ENCODE results near the gene MTCL1.

DNA sequence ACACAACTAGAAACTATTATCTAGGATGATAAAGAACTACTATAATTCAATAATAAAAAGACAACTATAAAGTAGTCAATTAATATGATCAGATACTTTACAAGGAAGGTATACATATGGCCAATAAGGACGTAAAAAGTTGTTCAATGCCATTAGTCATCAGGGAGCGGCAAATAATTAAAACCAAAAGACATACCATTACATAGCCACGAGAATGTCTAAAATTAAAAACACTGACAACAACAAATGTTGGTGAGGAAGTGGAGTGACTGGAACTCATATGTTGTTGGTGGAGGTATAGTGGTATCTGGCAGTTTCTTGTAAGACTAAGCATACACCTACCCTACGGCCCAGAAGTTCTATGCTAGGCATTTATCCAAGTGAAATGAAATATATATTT lies 152.4 kb downstream of the MTCL1 start:
- TF ChIP-seq, protein P1, sequence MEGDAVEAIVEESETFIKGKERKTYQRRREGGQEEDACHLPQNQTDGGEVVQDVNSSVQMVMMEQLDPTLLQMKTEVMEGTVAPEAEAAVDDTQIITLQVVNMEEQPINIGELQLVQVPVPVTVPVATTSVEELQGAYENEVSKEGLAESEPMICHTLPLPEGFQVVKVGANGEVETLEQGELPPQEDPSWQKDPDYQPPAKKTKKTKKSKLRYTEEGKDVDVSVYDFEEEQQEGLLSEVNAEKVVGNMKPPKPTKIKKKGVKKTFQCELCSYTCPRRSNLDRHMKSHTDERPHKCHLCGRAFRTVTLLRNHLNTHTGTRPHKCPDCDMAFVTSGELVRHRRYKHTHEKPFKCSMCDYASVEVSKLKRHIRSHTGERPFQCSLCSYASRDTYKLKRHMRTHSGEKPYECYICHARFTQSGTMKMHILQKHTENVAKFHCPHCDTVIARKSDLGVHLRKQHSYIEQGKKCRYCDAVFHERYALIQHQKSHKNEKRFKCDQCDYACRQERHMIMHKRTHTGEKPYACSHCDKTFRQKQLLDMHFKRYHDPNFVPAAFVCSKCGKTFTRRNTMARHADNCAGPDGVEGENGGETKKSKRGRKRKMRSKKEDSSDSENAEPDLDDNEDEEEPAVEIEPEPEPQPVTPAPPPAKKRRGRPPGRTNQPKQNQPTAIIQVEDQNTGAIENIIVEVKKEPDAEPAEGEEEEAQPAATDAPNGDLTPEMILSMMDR (IDR thresholded peaks at IDR 0.05), result no peak
- TF ChIP-seq POLR2A (IDR thresholded peaks at IDR 0.05), result no peak

All from right lobe of liver (tissue), 4 donors.